GM19238 (cell line): Measurements from ENCODE around the gene TTC31.
"Not testable (repeated sequence)": the region's sequence is repeated elsewhere in the genome, so short reads cannot be mapped to it uniquely, and the experiment has no call there.

Source experiments
- DNase-seq: peaks from one replicate; pipeline ENCODE4 v3.0.0; 2011; ENCODE audit warnings: low spot score; ENCODE audit not compliant: insufficient read length

TTC31 gene

DNA sequence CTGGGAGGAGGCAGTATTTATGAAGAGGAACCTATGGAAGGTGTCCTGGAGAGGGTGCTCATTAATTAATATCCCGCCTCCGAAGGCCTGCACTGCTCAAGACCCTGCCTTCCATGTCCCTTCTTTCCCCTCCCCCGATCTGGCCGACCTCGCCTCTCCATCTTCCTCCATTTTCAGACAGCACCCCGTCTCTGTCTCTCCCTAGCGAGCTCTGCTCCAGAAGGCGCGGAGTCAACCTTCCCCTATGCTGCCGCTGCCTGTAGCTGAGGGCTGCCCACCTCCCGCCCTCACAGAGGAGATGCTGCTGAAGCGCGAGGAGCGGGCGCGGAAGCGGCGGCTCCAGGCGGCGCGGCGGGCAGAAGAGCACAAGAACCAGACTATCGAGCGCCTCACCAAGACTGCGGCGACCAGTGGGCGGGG lies 25.7 kb upstream of the TTC31 start:
- DNase-seq, result no peak

DNA sequence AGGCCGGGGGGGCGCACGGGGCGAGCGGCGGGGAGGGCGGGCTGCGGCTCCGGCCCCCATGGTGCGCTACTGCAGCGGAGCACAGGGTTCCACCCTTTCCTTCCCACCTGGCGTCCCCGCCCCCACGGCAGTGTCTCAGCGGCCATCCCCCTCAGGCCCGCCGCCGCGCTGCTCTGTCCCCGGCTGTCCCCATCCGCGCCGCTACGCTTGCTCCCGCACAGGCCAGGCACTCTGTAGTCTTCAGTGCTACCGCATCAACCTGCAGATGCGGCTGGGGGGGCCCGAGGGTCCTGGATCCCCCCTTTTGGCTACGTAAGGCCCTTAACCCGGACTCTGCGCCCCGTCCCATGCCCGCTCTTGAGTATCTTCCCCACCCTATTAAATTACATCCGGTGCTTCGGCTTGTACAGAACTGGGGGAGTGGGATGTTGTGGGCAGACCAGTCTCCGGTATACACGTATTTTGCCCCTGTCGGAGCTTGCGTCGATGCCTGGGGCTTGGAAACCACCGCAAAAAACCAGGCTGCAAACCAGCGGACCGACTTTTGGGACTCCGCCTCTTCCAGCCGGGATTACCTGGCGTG lies 25.2 kb upstream of the TTC31 start:
- DNase-seq, result peak; percentile 37

DNA sequence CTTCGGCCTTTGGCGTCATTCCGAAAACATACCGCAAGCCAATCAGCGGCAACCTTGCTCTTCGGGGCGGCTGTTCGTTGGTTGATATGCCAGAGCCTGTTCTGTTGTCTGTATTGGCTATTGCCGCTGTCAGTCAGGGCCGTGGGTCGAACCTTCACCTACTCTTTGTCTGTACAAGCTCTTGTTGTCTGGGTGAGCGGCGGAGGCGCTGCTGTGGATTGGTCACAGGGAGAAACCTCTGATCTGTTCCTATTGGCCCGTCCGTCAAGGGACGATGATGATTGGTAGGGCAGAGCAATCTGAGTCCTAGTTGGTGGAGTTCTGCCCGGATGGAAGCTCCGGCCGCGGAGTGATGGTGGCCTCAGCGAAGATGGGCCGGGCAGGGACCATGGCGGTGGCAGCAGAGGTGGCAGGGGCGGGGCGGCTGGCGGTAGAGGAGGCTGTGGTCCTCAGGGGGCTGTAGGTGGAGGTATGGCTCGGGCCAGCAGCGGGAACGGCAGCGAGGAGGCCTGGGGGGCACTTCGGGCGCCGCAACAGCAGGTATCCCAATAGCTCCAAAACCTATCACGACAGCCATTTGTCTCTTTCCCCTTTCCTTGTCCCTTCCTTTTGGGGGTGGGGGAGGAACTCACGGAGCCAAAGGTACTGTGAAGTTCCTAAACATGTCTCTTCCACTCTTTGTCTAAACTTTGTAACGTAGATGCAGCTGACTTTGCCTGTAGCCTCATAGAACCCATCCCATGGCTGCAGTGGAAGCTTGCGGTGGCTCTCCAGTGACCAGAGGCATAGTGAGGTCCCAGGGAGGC lies 24.5 kb upstream of the TTC31 start, which contains the start of gene WBP1:
WBP1 (plus strand) TSS at position 307 of the 806 bp plus-strand sequence; CDS start at position 472, 165 bp downstream.
- peak; percentile 91 for DNase-seq

DNA sequence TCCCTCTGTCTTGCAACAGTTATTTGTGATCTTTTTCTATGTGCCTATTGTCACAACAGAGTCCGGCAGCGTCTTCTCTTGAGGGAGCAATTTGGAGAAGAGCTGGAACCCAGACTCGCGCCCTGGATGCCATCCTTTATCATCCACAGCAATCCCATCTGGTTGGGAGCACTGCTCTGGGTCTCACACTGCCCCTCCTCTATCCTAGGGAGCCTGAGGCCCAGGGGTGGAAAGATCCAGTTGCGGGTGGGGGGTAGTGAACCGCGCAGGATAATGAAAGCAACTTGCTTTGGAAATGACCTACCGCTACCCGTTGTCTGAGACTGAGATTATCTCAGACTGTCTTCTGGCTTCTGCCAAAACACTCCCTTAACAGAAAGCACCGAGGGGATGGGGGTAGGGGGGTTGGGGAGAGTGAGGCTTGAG lies 23.9 kb upstream of the TTC31 start:
- DNase-seq, result no peak

GRCh38 chr2:74459503-74460118 lies 23.3 kb upstream of the TTC31 start:
- not testable (repeated sequence) for DNase-seq

- DNase-seq, result not testable (repeated sequence)
These were observed 22.7 kb upstream of the TTC31 start for GRCh38 chr2:74460187-74460586.

DNA sequence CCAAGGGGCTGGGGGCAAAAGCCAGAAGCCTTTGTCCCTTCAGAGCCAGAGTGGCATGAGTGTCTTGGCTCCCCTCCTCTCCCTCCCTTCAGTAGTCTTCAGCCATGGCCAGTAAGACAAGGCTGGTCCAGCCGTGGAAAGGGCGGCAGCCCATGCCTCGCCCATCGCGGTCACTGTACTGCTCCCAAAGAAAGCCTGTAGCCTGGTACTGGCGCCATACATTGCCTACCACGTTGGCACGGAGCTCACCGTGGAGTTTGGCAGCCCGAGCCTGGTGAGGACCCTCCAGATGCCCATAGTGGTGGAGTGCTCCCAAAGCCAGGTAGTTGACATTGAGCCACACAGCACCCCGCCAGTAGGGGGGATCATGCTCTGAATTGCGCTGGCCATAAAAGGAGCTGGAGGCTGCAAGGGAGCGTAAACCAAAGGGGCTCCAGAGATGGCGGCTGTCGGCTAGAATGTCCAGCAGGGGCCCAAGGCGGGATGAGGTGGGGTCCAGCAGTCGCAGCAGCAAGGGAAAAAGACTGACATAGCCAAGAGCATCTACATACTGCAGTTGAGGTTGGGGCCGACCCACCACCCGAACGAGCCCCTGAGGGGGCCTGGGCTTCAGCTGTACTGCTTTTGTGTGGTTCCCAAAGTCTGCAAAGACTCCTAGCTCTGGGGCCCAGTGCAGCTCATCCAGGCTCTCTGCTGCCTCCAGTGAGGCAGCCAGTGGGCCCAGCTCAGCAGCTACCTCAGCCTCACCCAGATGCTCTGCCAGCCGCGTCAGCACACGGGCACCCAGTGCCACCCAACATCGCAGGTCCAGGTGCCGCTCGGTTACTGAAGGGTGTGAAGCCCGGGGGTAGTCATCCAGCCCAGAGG lies 21.5 kb upstream of the TTC31 start:
- DNase-seq, result no peak

GRCh38 chr2:74462054-74462785 lies 20.7 kb upstream of the TTC31 start:
- no peak for DNase-seq

- no peak for DNase-seq
These were observed 20.1 kb upstream of the TTC31 start for GRCh38 chr2:74462786-74463105.

- DNase-seq, result no peak
These were observed 18.5 kb upstream of the TTC31 start for GRCh38 chr2:74464406-74464805.

GRCh38 chr2:74470742-74471141 lies 12.1 kb upstream of the TTC31 start:
- not testable (repeated sequence) for DNase-seq

DNA sequence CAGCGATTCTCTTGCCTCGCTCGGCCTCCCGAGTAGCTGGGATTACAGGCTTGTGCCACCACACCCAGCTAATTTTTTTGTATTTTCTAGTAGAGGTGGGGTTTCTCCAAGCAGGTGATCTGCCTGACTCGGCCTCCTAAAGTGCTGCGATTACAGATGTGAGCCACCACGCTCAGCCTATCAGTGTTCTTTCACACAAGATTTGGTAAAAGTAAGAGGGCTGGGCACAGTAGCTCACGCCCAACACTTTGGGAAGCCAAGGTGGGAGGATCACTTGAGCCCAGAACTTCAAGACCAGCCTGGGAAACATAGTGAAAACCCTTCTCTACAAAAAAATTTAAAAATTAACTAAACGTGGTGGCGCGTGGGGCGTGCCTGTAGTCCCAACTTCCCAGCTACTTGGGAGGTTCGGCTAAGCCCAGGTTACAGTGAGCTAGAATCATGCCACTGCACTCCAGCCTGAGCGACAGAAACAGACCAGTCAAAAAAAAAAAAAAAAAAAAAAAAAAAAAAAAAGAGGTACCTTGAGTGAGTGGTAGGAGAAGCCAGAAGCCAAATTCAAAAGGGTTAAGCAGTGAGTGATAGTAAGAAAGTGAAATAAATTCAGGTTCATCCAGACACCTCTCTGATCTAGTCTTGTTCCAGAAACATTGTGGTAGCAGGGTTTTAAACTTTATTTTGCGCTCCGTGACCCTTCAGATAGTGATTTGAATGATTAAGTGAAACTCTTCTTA lies 11.4 kb upstream of the TTC31 start:
- DNase-seq, result no peak

- DNase-seq, result peak; percentile 76
These were observed 10.6 kb upstream of the TTC31 start, which contains the start of gene MRPL53 for GRCh38 chr2:74472086-74472944. Gene MRPL53 (minus strand): TSS chr2:74472680. CDS start chr2:74472660, 20 bp downstream.

DNA sequence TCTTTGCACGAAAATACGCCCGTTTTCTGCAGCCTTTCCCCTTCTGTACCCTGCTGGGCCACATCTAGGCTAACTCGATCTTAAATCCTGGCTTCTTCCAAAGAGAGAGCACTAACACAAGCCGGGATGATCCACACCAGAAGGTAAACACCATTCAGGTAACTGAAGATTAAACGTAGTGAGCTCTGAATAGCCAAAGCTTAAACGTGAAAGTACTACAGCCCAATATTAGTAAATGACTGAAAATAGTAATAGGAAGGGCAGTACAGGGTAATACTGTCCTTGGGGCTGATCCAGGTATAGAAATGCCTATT lies 10.0 kb upstream of the TTC31 start:
- no peak for DNase-seq

- DNase-seq, result no peak
These were observed 8.4 kb upstream of the TTC31 start for GRCh38 chr2:74474481-74474880.

DNA sequence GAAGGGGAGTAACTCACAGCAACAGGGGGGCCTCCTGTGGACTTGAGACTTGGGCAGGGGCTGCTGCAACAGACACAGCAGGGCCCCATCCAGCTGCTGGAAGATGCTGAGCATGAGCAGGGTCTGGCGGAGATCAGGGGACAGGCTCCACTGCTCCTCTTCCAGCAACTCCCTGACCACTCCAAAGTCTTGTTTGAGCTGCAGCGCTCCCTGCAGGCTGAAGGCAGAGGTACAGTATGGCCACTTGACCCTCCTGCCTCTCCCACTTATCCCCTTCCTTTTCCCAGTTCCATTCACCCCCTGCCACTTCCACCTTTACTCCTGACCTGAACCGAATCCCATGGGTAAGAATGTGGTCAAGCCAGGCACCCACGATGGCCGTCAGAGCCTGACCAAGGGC lies 8.0 kb upstream of the TTC31 start:
- DNase-seq, result no peak

GRCh38 chr2:74481431-74481830 lies 1.4 kb upstream of the TTC31 start:
- no peak for DNase-seq

DNA sequence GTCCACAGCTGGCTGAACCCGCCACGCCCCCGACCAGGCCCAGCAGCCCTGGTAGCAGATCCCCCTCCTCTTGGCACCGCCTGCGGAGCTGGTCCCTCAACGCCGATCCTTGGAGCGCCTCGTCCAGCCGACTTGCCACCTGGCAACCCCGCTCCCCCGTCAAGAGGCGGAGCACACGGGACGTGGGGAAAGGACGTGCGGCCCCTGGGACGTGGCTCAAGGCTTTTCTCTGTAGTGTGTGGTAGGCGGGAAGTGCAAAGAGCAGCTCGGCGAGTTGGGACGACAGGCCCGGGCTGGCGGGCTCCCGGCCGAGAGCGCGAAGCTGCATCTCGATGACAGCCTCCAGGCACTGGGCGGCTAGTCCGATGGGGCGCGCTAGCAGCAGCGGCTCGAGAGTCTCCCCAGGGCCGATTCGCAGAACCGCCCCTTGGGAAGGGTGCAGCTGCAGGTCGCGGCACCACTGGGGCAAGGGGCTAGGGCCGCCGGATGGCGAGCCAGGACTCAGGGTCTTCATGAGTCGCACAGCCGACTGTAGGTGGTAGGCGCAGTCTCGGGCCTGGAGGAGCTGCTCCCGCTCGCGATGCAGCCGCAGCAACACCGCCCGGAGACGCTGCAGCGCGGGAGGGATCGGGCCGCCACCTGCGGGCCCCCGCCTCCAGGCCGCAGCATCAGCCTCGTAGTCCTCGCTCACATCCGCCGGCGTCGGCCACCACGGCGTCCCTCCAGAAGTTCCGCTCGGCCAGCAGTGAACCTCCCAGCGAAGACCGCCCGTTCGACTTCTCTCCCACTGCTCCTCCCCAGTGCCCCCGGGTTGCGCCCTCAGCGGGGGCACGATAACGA lies 700 bp upstream of the TTC31 start:
- DNase-seq, result no peak
